OCI-LY1 (cell line): Measurements from ENCODE around the gene PCSK4.

Experiments
- CTCF ChIP-seq: fragments of 200-600 bp; sonication (generic), shearing (Covaris generic); IDR thresholded peaks from 2 replicates; pipeline ENCODE4 v1.5.1; 2017; ENCODE audit warnings: mild to moderate bottlenecking, antibody characterized with exemption, low read length, moderate library complexity, mixed read lengths
- EZH2 ChIP-seq: fragments of 200-600 bp; sonication (generic), shearing (Covaris generic); IDR thresholded peaks from 2 replicates; pipeline ENCODE4 v1.8.0; 2017; ENCODE audit warnings: borderline replicate concordance, mixed run types, mild to moderate bottlenecking, antibody characterized with exemption, low read length, moderate library complexity, mixed read lengths

GRCh38 chr19:1513499-1514294 is 23.5 kb upstream of the PCSK4 start:
- no peak for TF ChIP-seq EZH2
- peak; percentile 68 for TF ChIP-seq CTCF
